ENCODE measurements around the gene B4GALT1.
"Not testable (repeated sequence)": the region's sequence is repeated elsewhere in the genome, so short reads cannot be mapped to it uniquely, and the experiment has no call there.

The B4GALT1 gene

DNA sequence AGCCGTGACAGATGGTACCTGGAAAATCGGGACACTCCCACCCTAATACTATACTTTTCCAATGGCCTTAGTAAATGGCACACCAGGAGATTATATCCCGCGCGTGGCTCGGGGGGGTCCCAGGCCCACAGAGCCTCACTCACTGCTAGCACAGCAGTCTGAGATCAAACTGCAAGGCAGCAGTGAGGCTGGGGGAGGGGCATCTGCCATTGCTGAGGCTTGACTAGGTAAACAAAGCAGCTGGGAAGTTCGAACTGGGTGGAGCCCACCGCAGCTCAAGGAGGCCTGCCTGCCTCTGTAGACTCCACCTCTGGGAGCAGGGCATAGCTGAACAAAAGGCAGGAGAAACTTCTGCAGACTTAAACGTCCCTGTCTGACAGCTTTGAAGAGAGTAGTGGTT, 81.5 kb downstream of the B4GALT1 start:
- DNase-seq = not testable (repeated sequence)

DNA sequence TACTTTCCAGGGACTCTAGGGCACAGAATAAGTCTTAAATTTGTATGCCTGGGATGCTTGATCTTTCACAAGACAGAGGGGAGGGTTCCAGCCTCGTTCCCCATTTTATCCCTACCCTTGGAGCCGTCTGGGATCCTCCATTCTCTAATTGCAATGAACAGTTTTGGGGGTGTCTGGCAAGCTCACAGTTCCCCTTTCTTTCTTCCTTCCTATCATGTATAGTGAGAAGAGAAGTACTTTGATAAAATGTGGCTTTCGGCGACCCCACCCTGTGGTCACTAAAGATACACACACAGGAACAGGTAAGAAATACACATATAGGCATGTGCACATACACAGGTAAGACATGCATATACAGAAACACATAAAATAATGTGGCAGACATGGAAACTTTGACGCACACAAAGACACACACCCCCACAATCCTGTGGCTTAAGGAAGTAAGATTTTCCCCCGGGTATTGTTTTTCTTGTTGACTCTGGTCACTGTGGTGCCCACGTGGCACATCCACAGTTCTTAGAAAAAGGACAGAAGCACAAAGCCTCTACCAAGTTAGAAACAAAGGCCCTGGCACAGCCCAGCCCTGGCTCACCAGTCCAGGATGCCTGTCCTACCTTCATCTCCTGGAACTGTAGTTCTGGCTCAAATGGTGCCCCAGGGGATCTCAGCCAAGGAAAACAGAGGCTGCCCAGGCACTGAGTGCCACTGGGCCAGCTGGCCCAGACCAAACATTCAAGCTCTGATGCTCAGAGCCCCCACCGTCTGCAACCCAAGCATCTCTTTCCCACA, 84.4 kb downstream of the B4GALT1 start:
- DNase-seq = no peak

DNA sequence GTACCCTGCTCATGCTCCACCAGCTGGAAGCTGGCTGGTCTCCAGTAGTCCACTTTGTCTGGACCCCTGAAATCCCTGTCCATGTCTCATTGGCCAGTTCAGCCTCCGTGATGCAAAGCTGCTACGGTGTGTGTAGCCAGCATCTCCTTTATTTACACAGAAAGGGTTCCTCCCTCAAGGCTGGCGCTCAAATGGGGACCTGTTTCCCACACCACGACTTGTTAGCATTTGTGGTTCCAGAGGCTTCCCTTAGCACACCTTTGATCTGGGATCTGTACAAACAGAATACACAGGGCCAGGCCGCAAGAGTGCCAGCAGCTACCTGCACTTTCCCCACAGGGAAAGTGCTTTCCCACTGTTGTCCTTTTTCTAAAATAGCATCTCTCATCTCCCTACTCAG, 85.0 kb downstream of the B4GALT1 start:
- no peak for DNase-seq

GRCh38 chr9:33081128-33081851, 85.8 kb downstream of the B4GALT1 start:
- DNase-seq = peak; percentile 88 to 93

DNA sequence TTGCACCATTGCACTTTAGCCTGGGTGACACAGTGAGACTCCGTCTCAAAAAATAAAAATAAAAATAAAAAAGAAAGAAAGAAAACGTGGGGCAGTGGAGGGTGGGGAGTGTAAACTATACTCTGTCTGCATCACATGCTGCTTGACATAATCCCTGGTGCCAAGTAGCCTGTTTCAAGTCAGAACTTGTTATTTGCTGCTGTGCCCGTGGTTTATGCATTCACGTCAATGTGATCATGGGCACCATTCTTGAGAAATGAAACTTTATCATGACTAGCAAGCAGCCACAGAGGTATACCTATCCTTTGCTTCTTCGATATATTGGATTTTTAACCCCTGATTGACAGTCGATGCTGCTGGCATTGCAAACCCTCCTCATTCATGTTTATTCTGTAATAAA, 86.6 kb downstream of the B4GALT1 start:
- DNase-seq = no peak

- peak; percentile 98 to 99 for DNase-seq
Observed at GRCh38 chr9:33076046-33077004, 90.8 kb downstream of the B4GALT1 start, which contains the start of gene SMU1. Gene SMU1, minus strand, starts transcription at chr9:33076674. Its CDS starts 66 bp downstream, at chr9:33076608.

DNA sequence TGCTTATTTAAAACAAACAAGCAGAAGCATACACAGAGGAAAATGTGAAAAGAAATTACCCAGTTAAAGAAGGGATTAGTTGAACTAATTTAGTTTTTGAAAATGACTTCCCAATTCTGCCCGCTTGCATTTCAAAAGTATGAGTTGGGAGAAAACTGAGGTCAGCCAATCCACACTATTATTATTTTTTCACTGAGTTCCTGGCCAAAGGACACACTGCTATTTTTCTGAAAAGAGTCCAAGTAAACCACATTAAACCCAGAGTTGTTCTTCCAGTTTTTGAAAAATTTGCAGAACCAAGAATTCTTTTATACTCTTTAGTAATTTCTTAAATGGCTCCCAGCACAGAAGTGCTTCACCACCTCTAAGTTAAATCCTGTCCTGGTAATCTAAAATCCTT, 98.1 kb downstream of the B4GALT1 start:
- DNase-seq = no peak

DNA sequence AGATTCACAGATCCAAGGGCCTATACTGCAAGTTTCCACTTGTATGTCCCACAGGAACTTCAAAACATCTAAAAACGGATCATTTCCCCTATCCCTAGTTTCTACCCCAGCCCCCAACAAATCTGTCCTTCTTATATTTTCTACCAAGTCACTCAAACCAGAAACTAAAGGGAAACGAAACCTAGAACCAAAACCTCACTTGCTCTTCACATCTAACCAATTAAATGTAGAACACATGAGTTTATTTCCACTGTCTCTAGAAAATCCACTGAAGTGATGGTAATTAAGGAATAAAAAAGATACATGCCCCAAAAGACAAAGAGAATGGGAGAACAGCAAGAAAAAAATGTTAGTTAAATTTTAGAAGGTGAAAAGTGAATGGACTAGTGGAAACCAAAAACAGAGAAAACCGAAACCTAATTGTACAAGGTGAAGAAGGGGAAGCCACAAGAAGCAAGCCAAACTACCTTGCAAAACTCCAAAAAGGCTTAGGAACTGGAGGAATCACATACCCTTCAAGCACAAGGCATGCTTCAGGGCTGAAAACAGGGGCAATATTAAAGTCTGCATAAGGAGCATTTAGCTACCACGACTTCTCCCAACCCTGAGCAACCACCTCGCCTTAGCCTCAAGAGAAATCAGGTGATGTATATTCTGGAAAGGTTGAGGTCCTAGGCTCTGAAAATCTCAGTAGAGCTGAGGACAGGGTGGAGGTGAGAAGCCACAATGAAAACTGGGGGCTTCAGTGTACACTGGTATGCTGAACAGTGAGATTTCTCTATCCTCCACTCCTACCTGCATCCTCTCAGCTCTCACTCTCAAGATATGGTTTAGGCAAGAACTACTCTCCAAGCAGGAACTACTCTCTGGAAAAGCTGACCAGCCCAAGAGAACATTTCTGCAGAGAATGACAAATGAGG, 101.7 kb downstream of the B4GALT1 start:
- DNase-seq = no peak
